Umbilical cord (tissue), 2 donors: ENCODE data around the gene NUMB. TPM values are rescaled to one million over a fixed set of nuclear protein-coding genes. Genes with fewer than 3 reads are reported as not detected.

Experiments used
- DNase-seq: peaks from one replicate; pipeline ENCODE4 v3.0.0-alpha.2; 2015; ENCODE audit warnings: low spot score
- total RNA-seq: library from RNA; depleted of rRNA; stranded (reverse); fragments of >200 nt; gene quantifications from one replicate; pipeline ENCODE4 v1.2.3, GENCODE V29; 2014; ENCODE audit warnings: low replicate concordance; ENCODE audit not compliant: insufficient read depth

Gene NUMB
- total RNA-seq, 1 donor from 2014 or later: 24.6 TPM

GRCh38 chr14:73234586-73235394, 223.6 kb downstream of the NUMB start:
- DNase-seq: no peak

GRCh38 chr14:73234029-73234428, 224.3 kb downstream of the NUMB start:
- no peak for DNase-seq

- DNase-seq: no peak
Observed at GRCh38 chr14:73233564-73233963, 224.8 kb downstream of the NUMB start.

DNA sequence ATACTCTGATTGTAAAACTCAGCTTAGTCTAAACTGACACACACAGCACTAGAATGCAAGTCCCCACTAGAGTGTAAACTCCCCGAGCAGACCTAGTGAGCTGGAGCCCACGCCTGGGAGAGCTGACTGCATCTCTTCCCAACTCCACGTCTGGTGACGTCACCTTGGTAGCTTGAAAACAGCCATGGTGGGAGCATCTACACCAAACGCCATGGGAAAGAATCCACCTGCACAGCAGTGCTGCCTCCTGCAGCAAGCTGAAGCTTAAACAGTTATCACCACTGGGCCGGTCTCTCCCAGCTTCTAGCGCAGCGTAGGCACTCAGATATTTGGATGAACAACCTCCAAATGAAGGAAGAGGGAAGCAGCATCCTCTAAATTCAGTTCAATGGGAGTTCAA, 225.4 kb downstream of the NUMB start:
- DNase-seq: no peak

- DNase-seq: peak; percentile 20
Observed at GRCh38 chr14:73231981-73232851, 226.1 kb downstream of the NUMB start.

DNA sequence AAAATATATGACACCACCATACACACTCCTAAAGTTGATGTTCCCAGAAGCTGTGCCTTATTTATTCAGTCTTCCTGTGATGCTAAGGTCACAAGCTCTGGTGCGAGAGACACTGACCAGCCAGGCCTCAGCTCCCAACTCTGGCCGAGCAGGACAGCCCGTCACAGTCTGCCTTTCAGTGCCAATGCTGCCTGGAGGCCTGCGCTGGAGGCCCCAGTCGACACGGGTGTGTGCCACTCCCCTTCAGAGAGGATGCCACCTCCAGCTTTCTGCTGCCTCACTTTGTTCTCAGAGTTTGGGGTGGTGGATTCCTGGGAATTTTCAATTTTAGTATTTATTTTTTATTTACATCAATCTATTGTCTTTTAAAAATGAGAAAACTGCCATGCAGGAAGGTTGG, 228.3 kb downstream of the NUMB start:
- no peak for DNase-seq

GRCh38 chr14:73227812-73228781, 230.2 kb downstream of the NUMB start:
- DNase-seq: peak; percentile 93

DNA sequence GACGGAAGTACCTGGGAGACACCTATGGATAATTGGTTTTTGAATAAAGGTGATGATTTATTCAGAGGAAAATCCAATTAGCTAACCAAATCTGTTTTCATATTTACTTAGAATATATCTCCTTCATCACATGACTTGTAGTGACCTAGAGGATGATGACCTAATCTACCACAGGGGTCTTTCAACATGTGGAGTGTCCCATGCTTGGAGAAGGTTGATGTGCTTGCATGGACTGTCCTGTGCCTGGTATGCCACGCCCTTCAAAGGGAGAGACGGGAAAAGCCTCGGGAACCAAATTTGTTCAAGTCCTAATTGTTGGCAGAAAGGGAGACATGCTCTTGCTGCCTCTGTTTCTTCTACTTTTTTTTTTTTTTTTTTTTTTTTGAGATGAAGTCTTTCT, 232.8 kb downstream of the NUMB start:
- no peak for DNase-seq

Other genes starting within 250 kb of the NUMB start
- 5.1 TPM for gene PAPLN, start 221.0 kb downstream of the NUMB start, total RNA-seq
- gene RIOX1, start 32.4 kb upstream of the NUMB start, total RNA-seq: 5.8 TPM
- gene ACOT1, start 78.6 kb upstream of the NUMB start, total RNA-seq: 2.6 TPM
- gene HEATR4, start 100.4 kb upstream of the NUMB start, total RNA-seq: 2.6 TPM
- 48.2 TPM for gene ACOT2, start 110.7 kb upstream of the NUMB start, total RNA-seq
- gene ACOT4, start 133.3 kb upstream of the NUMB start, total RNA-seq: 4.3 TPM
- gene ACOT6, start 154.0 kb upstream of the NUMB start, total RNA-seq: not detected
- gene DNAL1, start 186.4 kb upstream of the NUMB start, total RNA-seq: 7.0 TPM